HG03575 (cell line): ENCODE data around the gene DNLZ.

Source experiments
- ATAC-seq: cut with Tn5 transposase; IDR thresholded peaks from one replicate; pipeline ENCODE4 v1.9.1; 2021; ENCODE audit not compliant: unreplicated experiment, insufficient number of reproducible peaks, low FRiP score; ENCODE audit errors: extremely low read depth

Gene DNLZ

GRCh38 chr9:136398286-136398685, 34.7 kb upstream of the DNLZ start:
- no peak for ATAC-seq

- no peak for ATAC-seq
Observed at GRCh38 chr9:136397643-136398042, 34.1 kb upstream of the DNLZ start.

GRCh38 chr9:136396219-136396515, 32.6 kb upstream of the DNLZ start:
- no peak for ATAC-seq

- no peak for ATAC-seq
Observed at GRCh38 chr9:136395345-136396218, 32.0 kb upstream of the DNLZ start.

- ATAC-seq = no peak
Observed at GRCh38 chr9:136395020-136395340, 31.4 kb upstream of the DNLZ start.

GRCh38 chr9:136394312-136395019, 30.9 kb upstream of the DNLZ start:
- no peak for ATAC-seq

GRCh38 chr9:136393531-136393930, 30.0 kb upstream of the DNLZ start:
- no peak for ATAC-seq

GRCh38 chr9:136392538-136393449, 29.2 kb upstream of the DNLZ start:
- no peak for ATAC-seq

- no peak for ATAC-seq
Observed at GRCh38 chr9:136391737-136392537, 28.4 kb upstream of the DNLZ start.

GRCh38 chr9:136389396-136389795, 25.9 kb upstream of the DNLZ start:
- no peak for ATAC-seq

GRCh38 chr9:136387217-136387616, 23.7 kb upstream of the DNLZ start:
- no peak for ATAC-seq

- no peak for ATAC-seq
Observed at GRCh38 chr9:136386018-136386417, 22.5 kb upstream of the DNLZ start.

- ATAC-seq = no peak
Observed at GRCh38 chr9:136385015-136385414, 21.5 kb upstream of the DNLZ start.

GRCh38 chr9:136383436-136383835, 19.9 kb upstream of the DNLZ start:
- ATAC-seq = no peak

GRCh38 chr9:136381966-136382513, 18.5 kb upstream of the DNLZ start:
- ATAC-seq = no peak

GRCh38 chr9:136381311-136381710, 17.8 kb upstream of the DNLZ start:
- no peak for ATAC-seq

GRCh38 chr9:136380381-136380780, 16.8 kb upstream of the DNLZ start:
- no peak for ATAC-seq

- no peak for ATAC-seq
Observed at GRCh38 chr9:136379891-136380290, 16.3 kb upstream of the DNLZ start.

- ATAC-seq = no peak
Observed at GRCh38 chr9:136379401-136379800, 15.9 kb upstream of the DNLZ start.
